Measurements from ENCODE around the gene BTNL3. TPM values are rescaled to one million over a fixed set of nuclear protein-coding genes. Genes with fewer than 3 reads are reported as not detected.
A peak's percentile ranks its signal among the peaks of the same experiment; 100 is the strongest.
"Not testable (repeated sequence)": the region's sequence is repeated elsewhere in the genome, so short reads cannot be mapped to it uniquely, and the experiment has no call there.

Gene BTNL3
- total and polyA plus RNA-seq, 4 donors = 6.5 TPM; not detected in 3

- Histone ChIP-seq H3K4me1 (ENCODE audit: control insufficient read depth in 1 of 2, insufficient read depth in 2 of 2, low read length in 2 of 2) (no peaks in the 10 kb centered on the region), H3K4me3 (ENCODE audit: low read length in 2 of 2) (no peak overlapping the region), H3K9me3 (ENCODE audit: control insufficient read depth, low read length) (peaks cover 1% of the 10 kb centered on the region), H3K27me3 (ENCODE audit: control insufficient read depth in 1 of 2, insufficient read depth in 2 of 2, low read length in 1 of 2) (no peaks in the 10 kb centered on the region), H3K36me3 (ENCODE audit: control insufficient read depth in 1 of 2, insufficient read depth in 2 of 2, low read length in 1 of 2) (no peaks in the 10 kb centered on the region), H3K27ac (ENCODE audit: low read depth in 1 of 2, low read length in 2 of 2) (no peak overlapping the region)
- WGBS, 2 donors = 64 to 70% methylated on average over 11 of the region's 11 CpGs
- no peak for DNase-seq
- ATAC-seq (ENCODE audit: low FRiP score) = no peak
- intact Hi-C loops (cut with DNase I) = no loop called here
These were observed 54.1 kb downstream of the BTNL3 start for GRCh38 chr5:181042722-181043121.

GRCh38 chr5:181043285-181044092, 54.8 kb downstream of the BTNL3 start:
- WGBS, 2 donors = 65 to 72% methylated on average over 12 of the region's 12 CpGs
- peaks cover 3% of the 10 kb centered on the region for H3K9me3 ChIP-seq (ENCODE audit: control insufficient read depth, low read length)
- DNase-seq = peak in 1 of 2 donors; percentile 34
- no peaks in the 10 kb centered on the region for H3K36me3 ChIP-seq (ENCODE audit: control insufficient read depth in 1 of 2, insufficient read depth in 2 of 2, low read length in 1 of 2)
- no peak overlapping the region for H3K4me3 ChIP-seq (ENCODE audit: low read length in 2 of 2)
- ATAC-seq (ENCODE audit: low FRiP score) = no peak
- no peak overlapping the region for H3K27ac ChIP-seq (ENCODE audit: low read depth in 1 of 2, low read length in 2 of 2)
- H3K27me3 ChIP-seq (ENCODE audit: control insufficient read depth in 1 of 2, insufficient read depth in 2 of 2, low read length in 1 of 2) = no peaks in the 10 kb centered on the region
- intact Hi-C loops (cut with DNase I) = no loop called here
- no peaks in the 10 kb centered on the region for H3K4me1 ChIP-seq (ENCODE audit: control insufficient read depth in 1 of 2, insufficient read depth in 2 of 2, low read length in 2 of 2)

- peaks cover 3% of the 10 kb centered on the region for H3K9me3 ChIP-seq (ENCODE audit: control insufficient read depth, low read length)
- 84% methylated on average over 10 of the region's 10 CpGs for WGBS, 2 donors
- no peak overlapping the region for H3K4me3 ChIP-seq (ENCODE audit: low read length in 2 of 2)
- H3K36me3 ChIP-seq (ENCODE audit: control insufficient read depth in 1 of 2, insufficient read depth in 2 of 2, low read length in 1 of 2) = no peaks in the 10 kb centered on the region
- ATAC-seq (ENCODE audit: low FRiP score) = no peak
- intact Hi-C loops (cut with DNase I) = no loop called here
- no peaks in the 10 kb centered on the region for H3K27me3 ChIP-seq (ENCODE audit: control insufficient read depth in 1 of 2, insufficient read depth in 2 of 2, low read length in 1 of 2)
- DNase-seq = peak in 1 of 2 donors; percentile 55
- no peaks in the 10 kb centered on the region for H3K4me1 ChIP-seq (ENCODE audit: control insufficient read depth in 1 of 2, insufficient read depth in 2 of 2, low read length in 2 of 2)
- H3K27ac ChIP-seq (ENCODE audit: low read depth in 1 of 2, low read length in 2 of 2) = no peak overlapping the region
These were observed 55.5 kb downstream of the BTNL3 start for GRCh38 chr5:181044093-181044599.

- peak in 1 of 2 donors; percentile 32 for DNase-seq
- 50 to 53% methylated on average over 11 of the region's 11 CpGs for WGBS, 2 donors
- no peak overlapping the region for H3K27ac ChIP-seq (ENCODE audit: low read depth in 1 of 2, low read length in 2 of 2)
- H3K4me3 ChIP-seq (ENCODE audit: low read length in 2 of 2) = no peak overlapping the region
- peaks cover 3% of the 10 kb centered on the region for H3K9me3 ChIP-seq (ENCODE audit: control insufficient read depth, low read length)
- H3K27me3 ChIP-seq (ENCODE audit: control insufficient read depth in 1 of 2, insufficient read depth in 2 of 2, low read length in 1 of 2) = no peaks in the 10 kb centered on the region
- no peaks in the 10 kb centered on the region for H3K4me1 ChIP-seq (ENCODE audit: control insufficient read depth in 1 of 2, insufficient read depth in 2 of 2, low read length in 2 of 2)
- intact Hi-C loops (cut with DNase I) = no loop called here
- ATAC-seq (ENCODE audit: low FRiP score) = no peak
- H3K36me3 ChIP-seq (ENCODE audit: control insufficient read depth in 1 of 2, insufficient read depth in 2 of 2, low read length in 1 of 2) = no peaks in the 10 kb centered on the region
These were observed 56.1 kb downstream of the BTNL3 start for GRCh38 chr5:181044662-181045305.

GRCh38 chr5:181045316-181045715, 56.7 kb downstream of the BTNL3 start:
- Histone ChIP-seq H3K27me3 (ENCODE audit: control insufficient read depth in 1 of 2, insufficient read depth in 2 of 2, low read length in 1 of 2) (no peaks in the 10 kb centered on the region), H3K4me3 (ENCODE audit: low read length in 2 of 2) (no peak overlapping the region), H3K4me1 (ENCODE audit: control insufficient read depth in 1 of 2, insufficient read depth in 2 of 2, low read length in 2 of 2) (no peaks in the 10 kb centered on the region), H3K9me3 (ENCODE audit: control insufficient read depth, low read length) (peaks cover 3% of the 10 kb centered on the region), H3K36me3 (ENCODE audit: control insufficient read depth in 1 of 2, insufficient read depth in 2 of 2, low read length in 1 of 2) (no peaks in the 10 kb centered on the region), H3K27ac (ENCODE audit: low read depth in 1 of 2, low read length in 2 of 2) (no peak overlapping the region)
- intact Hi-C loops (cut with DNase I) = no loop called here
- DNase-seq = peak in 1 of 2 donors; percentile 62
- no peak for ATAC-seq (ENCODE audit: low FRiP score)
- 50 to 52% methylated on average over 10 of the region's 10 CpGs for WGBS, 2 donors

- H3K4me1 ChIP-seq (ENCODE audit: control insufficient read depth in 1 of 2, insufficient read depth in 2 of 2, low read length in 2 of 2); H3K27ac ChIP-seq (ENCODE audit: low read depth in 1 of 2, low read length in 2 of 2); H3K36me3 ChIP-seq (ENCODE audit: control insufficient read depth in 1 of 2, insufficient read depth in 2 of 2, low read length in 1 of 2); ATAC-seq (ENCODE audit: low FRiP score); H3K9me3 ChIP-seq (ENCODE audit: control insufficient read depth, low read length); intact Hi-C loops (cut with DNase I); H3K4me3 ChIP-seq (ENCODE audit: low read length in 2 of 2); H3K27me3 ChIP-seq (ENCODE audit: control insufficient read depth in 1 of 2, insufficient read depth in 2 of 2, low read length in 1 of 2): not testable (repeated sequence)
- DNase-seq = peak in 1 of 2 donors; percentile 73
- WGBS, 2 donors = 11 to 16% methylated on average over 1 of the region's 1 CpG
These were observed 57.2 kb downstream of the BTNL3 start for GRCh38 chr5:181045857-181046256.

GRCh38 chr5:181047288-181047687, 58.6 kb downstream of the BTNL3 start:
- 69 to 74% methylated on average over 2 of the region's 2 CpGs for WGBS, 2 donors
- DNase-seq (no peak), ATAC-seq (ENCODE audit: low FRiP score) (no peak)
- Histone ChIP-seq H3K9me3 (ENCODE audit: control insufficient read depth, low read length) (peaks cover 3% of the 10 kb centered on the region), H3K4me1 (ENCODE audit: control insufficient read depth in 1 of 2, insufficient read depth in 2 of 2, low read length in 2 of 2) (no peaks in the 10 kb centered on the region), H3K27ac (ENCODE audit: low read depth in 1 of 2, low read length in 2 of 2) (no peak overlapping the region), H3K36me3 (ENCODE audit: control insufficient read depth in 1 of 2, insufficient read depth in 2 of 2, low read length in 1 of 2) (no peaks in the 10 kb centered on the region), H3K27me3 (ENCODE audit: control insufficient read depth in 1 of 2, insufficient read depth in 2 of 2, low read length in 1 of 2) (no peaks in the 10 kb centered on the region), H3K4me3 (ENCODE audit: low read length in 2 of 2) (no peak overlapping the region)
- intact Hi-C loops (cut with DNase I) = no loop called here

GRCh38 chr5:181047921-181048320, 59.3 kb downstream of the BTNL3 start:
- Histone ChIP-seq H3K27me3 (ENCODE audit: control insufficient read depth in 1 of 2, insufficient read depth in 2 of 2, low read length in 1 of 2) (no peaks in the 10 kb centered on the region), H3K9me3 (ENCODE audit: control insufficient read depth, low read length) (peaks cover 3% of the 10 kb centered on the region)
- ATAC-seq (ENCODE audit: low FRiP score) = no peak

More at GRCh38 chr5:181047921-181048320, 59.3 kb downstream of the BTNL3 start:
- H3K36me3 ChIP-seq (ENCODE audit: control insufficient read depth in 1 of 2, insufficient read depth in 2 of 2, low read length in 1 of 2) = no peaks in the 10 kb centered on the region
- intact Hi-C loops (cut with DNase I) = no loop called here
- DNase-seq = peak in 1 of 2 donors; percentile 71
- no peak overlapping the region for H3K4me3 ChIP-seq (ENCODE audit: low read length in 2 of 2)
- WGBS, 2 donors = 88 to 91% methylated on average over 15 of the region's 15 CpGs
- H3K27ac ChIP-seq (ENCODE audit: low read depth in 1 of 2, low read length in 2 of 2) = no peak overlapping the region
- no peaks in the 10 kb centered on the region for H3K4me1 ChIP-seq (ENCODE audit: control insufficient read depth in 1 of 2, insufficient read depth in 2 of 2, low read length in 2 of 2)
